WI38 (cell line): Measurements from ENCODE around the gene MYO6.

Experiments
- H3K4me3 ChIP-seq: 2 replicates; pipeline ENCODE4 v1.5.1; 2011; ENCODE audit warnings: low read depth, mild to moderate bottlenecking, control low read depth, low read length
- TF ChIP-seq, protein P1 (sequence below): IDR thresholded peaks from 2 replicates; pipeline ENCODE4 v1.5.1; 2012; ENCODE audit warnings: low read depth, mild to moderate bottlenecking, control low read depth, low read length

MYO6 gene

DNA sequence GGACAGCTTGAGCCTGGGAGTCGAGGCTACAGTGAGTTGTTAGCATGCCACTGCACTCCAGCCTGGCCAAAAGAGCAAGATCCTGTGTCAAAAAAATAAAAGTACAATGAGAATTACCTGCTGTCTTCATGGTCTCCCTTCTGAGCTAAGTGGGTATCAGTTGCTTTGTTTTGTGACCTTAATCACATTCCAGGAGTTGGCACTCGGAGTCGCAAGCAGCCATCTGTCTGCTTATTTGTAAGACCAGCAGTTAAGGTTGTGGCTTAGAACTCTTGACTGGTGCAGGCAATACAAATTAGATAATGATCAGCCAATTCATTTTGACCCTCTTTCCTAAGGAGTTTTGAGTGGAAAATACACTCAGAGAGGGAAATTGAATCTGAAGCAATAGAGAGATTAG is 114.0 kb downstream of the MYO6 start:
- H3K4me3 ChIP-seq = no peak overlapping the region
- TF ChIP-seq, protein P1, sequence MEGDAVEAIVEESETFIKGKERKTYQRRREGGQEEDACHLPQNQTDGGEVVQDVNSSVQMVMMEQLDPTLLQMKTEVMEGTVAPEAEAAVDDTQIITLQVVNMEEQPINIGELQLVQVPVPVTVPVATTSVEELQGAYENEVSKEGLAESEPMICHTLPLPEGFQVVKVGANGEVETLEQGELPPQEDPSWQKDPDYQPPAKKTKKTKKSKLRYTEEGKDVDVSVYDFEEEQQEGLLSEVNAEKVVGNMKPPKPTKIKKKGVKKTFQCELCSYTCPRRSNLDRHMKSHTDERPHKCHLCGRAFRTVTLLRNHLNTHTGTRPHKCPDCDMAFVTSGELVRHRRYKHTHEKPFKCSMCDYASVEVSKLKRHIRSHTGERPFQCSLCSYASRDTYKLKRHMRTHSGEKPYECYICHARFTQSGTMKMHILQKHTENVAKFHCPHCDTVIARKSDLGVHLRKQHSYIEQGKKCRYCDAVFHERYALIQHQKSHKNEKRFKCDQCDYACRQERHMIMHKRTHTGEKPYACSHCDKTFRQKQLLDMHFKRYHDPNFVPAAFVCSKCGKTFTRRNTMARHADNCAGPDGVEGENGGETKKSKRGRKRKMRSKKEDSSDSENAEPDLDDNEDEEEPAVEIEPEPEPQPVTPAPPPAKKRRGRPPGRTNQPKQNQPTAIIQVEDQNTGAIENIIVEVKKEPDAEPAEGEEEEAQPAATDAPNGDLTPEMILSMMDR = no peak

DNA sequence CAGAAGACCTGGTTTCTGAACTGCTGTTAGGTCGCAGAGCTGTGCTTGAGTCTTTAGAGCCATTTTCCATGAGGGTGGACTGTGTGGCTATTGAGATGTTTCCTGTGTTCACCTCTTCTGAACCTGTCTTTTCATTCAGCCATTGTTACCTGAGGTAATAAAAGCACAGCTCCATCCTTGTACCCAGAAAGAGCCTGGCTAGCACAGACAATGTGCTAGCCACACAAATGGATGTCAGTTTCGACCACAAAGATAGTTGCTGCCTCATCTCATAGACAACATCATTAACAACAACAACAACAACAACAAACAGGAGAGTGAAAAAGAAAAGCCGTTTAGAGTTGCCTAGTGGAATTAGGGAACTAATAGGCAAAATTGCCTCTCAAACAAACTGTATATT is 114.7 kb downstream of the MYO6 start:
- no peak overlapping the region for H3K4me3 ChIP-seq
- TF ChIP-seq, protein P1 = no peak

DNA sequence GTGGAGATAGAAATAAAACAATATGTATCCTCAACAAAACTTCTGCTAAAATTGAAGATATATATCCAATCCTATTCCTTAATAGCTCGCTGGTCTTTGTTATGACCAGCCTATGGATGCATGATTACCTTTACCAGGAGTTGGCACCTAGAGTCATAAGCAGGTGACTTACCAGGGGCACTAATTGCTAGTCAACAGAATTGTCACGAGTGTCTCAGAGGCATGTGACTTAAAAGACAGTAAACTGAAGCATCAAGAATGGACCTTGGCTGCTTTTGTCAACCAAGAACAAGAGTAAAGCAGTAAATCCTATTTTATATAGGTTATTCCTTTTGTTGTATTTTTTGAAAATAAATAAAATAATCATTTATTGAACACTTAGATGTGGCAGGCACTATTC is 115.4 kb downstream of the MYO6 start:
- TF ChIP-seq, protein P1 = no peak
- no peak overlapping the region for H3K4me3 ChIP-seq

DNA sequence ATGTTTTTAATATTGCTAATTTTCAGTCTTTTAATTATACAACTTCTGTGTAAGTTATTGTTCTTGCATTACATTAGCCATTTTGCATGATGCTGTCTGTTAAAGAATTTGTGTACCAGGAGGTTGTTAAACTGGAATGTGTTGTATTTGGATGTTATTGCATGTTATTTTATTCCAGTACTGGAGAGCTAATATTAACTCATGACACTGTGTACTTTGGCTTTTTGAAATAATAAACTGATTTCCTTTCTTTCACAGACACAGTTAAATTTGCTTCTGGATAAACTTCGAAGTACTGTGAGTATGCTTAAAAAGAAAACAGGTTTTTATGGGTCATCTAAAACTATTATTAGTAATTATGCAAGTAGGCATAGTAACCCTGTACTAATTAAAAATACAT is 121.3 kb downstream of the MYO6 start:
- TF ChIP-seq, protein P1 = no peak
- no peak overlapping the region for H3K4me3 ChIP-seq

DNA sequence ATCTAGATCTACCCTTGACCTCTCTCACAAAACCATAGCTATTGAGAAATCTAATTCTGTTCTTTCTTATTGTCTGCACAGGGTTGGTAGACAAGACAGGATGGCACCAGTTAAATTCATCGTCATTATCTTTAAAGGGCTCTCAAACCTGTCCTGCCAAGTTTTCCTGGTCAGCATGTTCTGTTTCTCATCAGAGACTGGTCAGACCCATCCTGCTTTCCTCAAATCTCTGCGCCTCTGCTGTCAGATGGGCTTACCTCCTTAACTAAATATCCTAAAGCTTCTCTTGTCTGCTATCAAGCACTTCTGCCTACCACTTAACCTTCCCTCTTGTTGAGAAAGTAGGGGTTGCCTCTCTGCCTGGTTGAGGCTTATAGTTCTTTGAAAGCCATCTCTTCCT is 125.2 kb downstream of the MYO6 start:
- TF ChIP-seq, protein P1 = no peak
- H3K4me3 ChIP-seq = no peak overlapping the region

DNA sequence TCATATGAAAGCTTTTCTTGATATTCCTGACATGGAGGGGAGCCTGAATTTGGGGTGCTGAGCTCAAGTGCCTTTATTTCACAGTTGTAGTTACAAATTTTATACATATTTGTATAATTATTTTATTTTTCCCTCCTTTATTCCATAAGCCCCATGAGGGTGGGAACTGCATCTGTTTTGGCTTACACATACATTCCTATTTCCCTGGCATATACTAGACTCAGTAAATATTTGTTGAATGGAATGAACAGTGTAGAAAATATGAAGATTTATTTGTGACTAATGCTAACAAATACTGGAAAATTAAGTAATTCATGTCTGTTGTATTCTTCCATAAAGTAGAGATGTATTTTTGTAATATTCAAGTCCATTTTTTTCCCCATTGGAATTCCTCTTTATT is 127.1 kb downstream of the MYO6 start:
- TF ChIP-seq, protein P1 = no peak
- no peak overlapping the region for H3K4me3 ChIP-seq

DNA sequence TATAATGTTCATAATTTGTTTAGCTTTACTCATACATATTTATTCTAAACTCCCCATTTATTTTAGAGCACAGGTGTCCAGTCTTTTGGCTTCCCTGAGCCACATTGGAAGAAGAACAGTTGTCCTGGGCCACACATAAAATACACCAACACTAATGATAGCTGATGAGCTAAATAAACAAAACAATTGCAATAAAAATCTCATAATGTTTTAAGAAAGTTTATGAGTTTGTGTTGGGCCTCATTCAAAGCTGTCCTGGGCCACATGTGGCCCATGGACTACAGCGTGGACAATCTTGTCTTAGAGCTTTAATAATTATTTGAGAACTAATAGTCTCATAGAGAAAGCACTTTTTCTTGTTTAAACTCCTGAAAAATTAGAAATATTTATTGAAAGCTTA is 131.3 kb downstream of the MYO6 start:
- TF ChIP-seq, protein P1 = no peak
- no peak overlapping the region for H3K4me3 ChIP-seq

DNA sequence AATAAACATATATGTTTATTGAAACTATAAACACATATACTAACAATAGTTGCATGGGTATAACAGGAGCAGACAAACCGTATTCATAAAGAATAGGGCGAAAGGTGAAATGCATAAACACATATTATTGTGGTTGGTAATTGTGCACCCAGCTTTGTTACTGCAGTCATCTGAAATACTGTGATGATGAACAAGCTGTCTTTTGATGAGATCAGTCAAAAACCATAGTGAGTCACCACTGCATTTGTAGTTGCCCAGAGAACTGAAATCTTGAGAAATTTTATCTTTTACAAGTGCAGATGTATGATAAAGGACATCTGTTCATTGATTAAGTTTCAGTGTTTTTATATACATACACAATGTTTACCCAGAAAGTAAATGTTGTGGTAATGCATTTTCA is 133.7 kb downstream of the MYO6 start:
- TF ChIP-seq, protein P1 = no peak
- no peak overlapping the region for H3K4me3 ChIP-seq
